ENCODE data around the gene NAGK. TPM values are rescaled to one million over a fixed set of nuclear protein-coding genes. Genes with fewer than 3 reads are reported as not detected.

The NAGK gene
- total RNA-seq, 1 donor from 2014 or later, result 208 TPM

DNA sequence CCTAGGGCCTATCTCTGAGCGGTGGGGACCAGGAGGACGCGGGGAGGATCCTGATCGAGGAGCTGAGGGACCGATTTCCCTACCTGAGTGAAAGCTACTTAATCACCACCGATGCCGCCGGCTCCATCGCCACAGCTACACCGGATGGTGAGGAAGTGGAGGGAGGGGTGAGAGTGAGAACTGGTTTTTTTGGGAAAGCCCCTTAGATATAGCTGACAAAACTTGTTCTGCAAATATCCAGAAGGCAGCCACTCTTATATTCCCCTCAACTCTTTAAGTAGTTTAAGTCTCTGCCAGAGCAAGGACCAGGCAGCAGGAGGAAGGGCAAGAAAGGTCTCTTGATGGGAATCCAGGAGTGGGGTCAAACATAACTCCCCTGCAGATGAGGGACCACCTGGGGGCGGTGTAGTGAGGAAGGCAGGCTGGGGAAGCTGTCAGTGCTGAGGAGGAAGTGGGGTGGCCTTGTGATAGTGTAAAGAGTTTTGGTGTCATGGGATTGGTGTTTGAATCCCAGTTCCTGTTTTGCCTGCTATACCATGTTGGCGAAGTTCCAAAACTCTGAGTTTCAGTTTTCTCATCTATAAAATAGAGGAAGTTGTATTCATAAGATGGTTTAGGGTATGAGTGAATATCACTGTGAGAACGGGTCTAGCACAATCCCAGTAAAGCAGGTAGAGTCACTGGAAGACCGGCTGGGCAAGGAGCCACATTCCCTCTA is 3.4 kb downstream of the NAGK start:
- intact Hi-C loops (cut with micrococcal nuclease), result loop anchor here (1.0 kb wide), 2 partner anchors 23 to 58 kb away; partner anchors contain the start of genes MCEE and MPHOSPH10
- ChIA-PET POLR2A (interaction anchor here (1.0 to 7.5 kb wide), 15 partner anchors 9 to 1999 kb away, joined by 3 to 170 read pairs (median 4); partner anchors contain the start of genes MCEE, MPHOSPH10, PAIP2B and SFXN5), CTCF (interaction anchor here (1.6 to 4.0 kb wide), 5 partner anchors 22 to 259 kb away, joined by 4 to 26 read pairs (median 15); partner anchors contain the start of genes MCEE, MPHOSPH10 and ZNF638)
- TF ChIP-seq, protein P1, sequence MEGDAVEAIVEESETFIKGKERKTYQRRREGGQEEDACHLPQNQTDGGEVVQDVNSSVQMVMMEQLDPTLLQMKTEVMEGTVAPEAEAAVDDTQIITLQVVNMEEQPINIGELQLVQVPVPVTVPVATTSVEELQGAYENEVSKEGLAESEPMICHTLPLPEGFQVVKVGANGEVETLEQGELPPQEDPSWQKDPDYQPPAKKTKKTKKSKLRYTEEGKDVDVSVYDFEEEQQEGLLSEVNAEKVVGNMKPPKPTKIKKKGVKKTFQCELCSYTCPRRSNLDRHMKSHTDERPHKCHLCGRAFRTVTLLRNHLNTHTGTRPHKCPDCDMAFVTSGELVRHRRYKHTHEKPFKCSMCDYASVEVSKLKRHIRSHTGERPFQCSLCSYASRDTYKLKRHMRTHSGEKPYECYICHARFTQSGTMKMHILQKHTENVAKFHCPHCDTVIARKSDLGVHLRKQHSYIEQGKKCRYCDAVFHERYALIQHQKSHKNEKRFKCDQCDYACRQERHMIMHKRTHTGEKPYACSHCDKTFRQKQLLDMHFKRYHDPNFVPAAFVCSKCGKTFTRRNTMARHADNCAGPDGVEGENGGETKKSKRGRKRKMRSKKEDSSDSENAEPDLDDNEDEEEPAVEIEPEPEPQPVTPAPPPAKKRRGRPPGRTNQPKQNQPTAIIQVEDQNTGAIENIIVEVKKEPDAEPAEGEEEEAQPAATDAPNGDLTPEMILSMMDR (IDR thresholded peaks at IDR 0.05), result no peak
- Mint-ChIP-seq H3K36me3 (ENCODE audit: low read depth) (peaks cover 71% of the 10 kb centered on the region), H3K9me3 (no peaks in the 10 kb centered on the region), H3K4me3 (peak overlapping the region; percentile 97), H3K27me3 (no peaks in the 10 kb centered on the region), H3K4me1 (peaks cover 75% of the 10 kb centered on the region), H3K27ac (peak overlapping the region; percentile 99)
- ATAC-seq (ENCODE audit: low read depth) (peak; percentile 54), DNase-seq (peak; percentile 64)

DNA sequence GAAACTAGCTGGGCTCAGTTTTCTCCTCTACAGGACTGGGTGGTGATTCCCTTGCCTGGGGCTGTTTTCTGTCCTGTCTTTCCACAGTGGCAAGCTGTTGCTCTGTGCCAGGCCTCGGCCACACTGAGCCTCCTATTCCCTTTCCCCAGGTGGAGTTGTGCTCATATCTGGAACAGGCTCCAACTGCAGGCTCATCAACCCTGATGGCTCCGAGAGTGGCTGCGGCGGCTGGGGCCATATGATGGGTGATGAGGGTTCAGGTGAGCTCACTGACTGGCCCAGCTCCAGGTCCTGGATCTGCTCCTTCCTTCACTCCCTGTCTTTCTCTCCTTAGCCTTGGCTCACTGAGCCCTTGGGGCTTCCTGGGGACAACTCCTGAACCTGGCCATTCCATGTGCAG is 4.0 kb downstream of the NAGK start:
- ChIA-PET CTCF (interaction anchor here (1.6 to 4.0 kb wide), 4 partner anchors 23 to 259 kb away, joined by 4 to 26 read pairs (median 18); partner anchors contain the start of genes MCEE, MPHOSPH10 and ZNF638), POLR2A (interaction anchor here (1.0 to 7.5 kb wide), 12 partner anchors 8 to 1999 kb away, joined by 3 to 170 read pairs (median 4); partner anchors contain the start of genes MCEE, MPHOSPH10, SFXN5 and SNRPG)
- no peak for DNase-seq
- TF ChIP-seq, protein P1 (IDR thresholded peaks at IDR 0.05), result no peak
- H3K27ac Mint-ChIP-seq, result peak overlapping the region; percentile 99
- H3K27me3 Mint-ChIP-seq, result no peaks in the 10 kb centered on the region
- H3K4me1 Mint-ChIP-seq, result peaks cover 70% of the 10 kb centered on the region
- intact Hi-C loops (cut with micrococcal nuclease), result loop anchor here (1.0 kb wide), 2 partner anchors 23 to 58 kb away; partner anchors contain the start of genes MCEE and MPHOSPH10
- peaks cover 78% of the 10 kb centered on the region for H3K36me3 Mint-ChIP-seq (ENCODE audit: low read depth)
- ATAC-seq (ENCODE audit: low read depth), result no peak
- no peaks in the 10 kb centered on the region for H3K9me3 Mint-ChIP-seq
- peak overlapping the region; percentile 97 for H3K4me3 Mint-ChIP-seq

DNA sequence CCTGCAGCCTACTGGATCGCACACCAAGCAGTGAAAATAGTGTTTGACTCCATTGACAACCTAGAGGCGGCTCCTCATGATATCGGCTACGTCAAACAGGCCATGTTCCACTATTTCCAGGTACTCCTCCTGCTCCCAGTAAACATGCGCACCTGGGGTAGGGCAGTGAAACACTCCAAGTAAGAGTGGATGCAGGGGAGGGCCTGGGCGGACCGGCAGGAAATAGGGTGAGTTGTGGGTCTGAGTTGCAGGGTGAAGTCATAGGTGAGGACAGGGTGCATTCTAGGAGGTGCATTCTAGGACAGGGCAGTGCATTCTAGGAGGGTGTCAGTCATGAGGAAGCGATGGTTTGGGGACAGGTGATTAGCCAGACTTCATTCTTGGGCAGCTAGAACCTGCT is 5.0 kb downstream of the NAGK start:
- ATAC-seq (ENCODE audit: low read depth) (no peak), DNase-seq (no peak)
- ChIA-PET CTCF (interaction anchor here (4.0 kb wide), 1 partner anchor 28 kb away, joined by 22 read pairs; no protein-coding TSS in a partner anchor), POLR2A (no interaction called here)
- Mint-ChIP-seq H3K9me3 (no peaks in the 10 kb centered on the region), H3K4me3 (no peak overlapping the region), H3K27ac (peak overlapping the region; percentile 99), H3K27me3 (no peaks in the 10 kb centered on the region), H3K36me3 (ENCODE audit: low read depth) (peaks cover 80% of the 10 kb centered on the region), H3K4me1 (peaks cover 60% of the 10 kb centered on the region)
- TF ChIP-seq, protein P1 (IDR thresholded peaks at IDR 0.05), result no peak
- intact Hi-C loops (cut with micrococcal nuclease), result no loop called here

DNA sequence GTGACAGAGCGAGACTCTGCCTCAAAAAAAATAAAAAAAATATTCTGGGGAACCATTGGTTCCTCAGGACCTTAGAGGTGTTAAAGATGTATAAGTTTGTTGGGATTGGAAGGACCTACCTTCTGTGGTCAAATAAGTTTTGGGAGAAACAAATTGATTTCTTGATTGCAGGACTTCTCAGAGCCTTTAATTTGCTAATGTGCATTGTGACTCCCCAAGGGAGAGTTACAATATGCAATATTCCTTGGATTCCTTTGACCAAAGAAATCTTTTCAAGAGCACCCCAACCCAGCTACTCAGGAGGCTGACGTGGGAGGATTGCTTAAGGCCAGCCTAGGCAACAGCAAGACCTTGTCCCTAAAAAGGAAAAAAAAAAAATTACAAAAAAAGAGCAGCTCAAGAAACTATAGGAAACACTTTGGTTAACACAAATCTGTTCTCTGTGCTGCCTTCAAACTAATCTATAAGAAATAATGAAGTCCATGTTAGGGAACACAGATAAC is 6.5 kb downstream of the NAGK start:
- TF ChIP-seq, protein P1 (IDR thresholded peaks at IDR 0.05), result no peak
- ChIA-PET POLR2A (interaction anchor here (0.5 to 1.3 kb wide), 2 partner anchors 55 to 257 kb away, joined by 3 read pairs; partner anchors contain the start of genes MCEE, MPHOSPH10 and ZNF638), CTCF (interaction anchor here (0.7 kb wide), 2 partner anchors 113 to 310 kb away, joined by 3 to 4 read pairs; no protein-coding TSS in a partner anchor)
- ATAC-seq (ENCODE audit: low read depth), result no peak
- H3K9me3 Mint-ChIP-seq, result no peaks in the 10 kb centered on the region
- H3K4me3 Mint-ChIP-seq, result no peak overlapping the region
- intact Hi-C loops (cut with micrococcal nuclease), result no loop called here
- H3K4me1 Mint-ChIP-seq, result peaks cover 46% of the 10 kb centered on the region
- H3K36me3 Mint-ChIP-seq (ENCODE audit: low read depth), result peaks cover 84% of the 10 kb centered on the region
- no peak for DNase-seq
- H3K27me3 Mint-ChIP-seq, result no peaks in the 10 kb centered on the region
- H3K27ac Mint-ChIP-seq, result no peak overlapping the region

DNA sequence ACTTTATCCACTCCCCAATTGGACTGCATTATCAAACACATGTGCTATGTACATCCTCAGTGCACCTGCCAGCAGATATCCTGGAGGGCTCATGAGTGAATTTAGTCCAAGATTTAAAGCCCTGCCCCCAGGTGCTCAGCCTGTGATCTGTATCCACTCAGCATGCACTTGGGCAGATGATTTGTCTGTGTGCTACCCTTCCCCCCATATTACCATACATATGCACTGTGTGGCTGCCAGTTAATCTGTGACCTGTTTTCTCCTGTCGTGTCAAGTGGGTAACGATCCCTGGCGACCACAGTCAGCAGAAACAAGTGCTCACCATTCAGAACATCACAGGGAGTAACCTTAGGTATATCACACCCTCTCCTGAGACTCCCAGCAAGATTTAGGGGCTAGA is 10.2 kb downstream of the NAGK start:
- Mint-ChIP-seq H3K4me1 (peaks cover 16% of the 10 kb centered on the region), H3K36me3 (ENCODE audit: low read depth) (peaks cover 58% of the 10 kb centered on the region), H3K4me3 (no peak overlapping the region), H3K9me3 (no peaks in the 10 kb centered on the region), H3K27me3 (no peaks in the 10 kb centered on the region), H3K27ac (peak overlapping the region; percentile 35)
- ChIA-PET POLR2A (interaction anchor here (2.3 kb wide), 1 partner anchor 11 kb away, joined by 8 read pairs; the partner anchor contains the start of gene NAGK), CTCF (no interaction called here)
- intact Hi-C loops (cut with micrococcal nuclease), result no loop called here
- TF ChIP-seq, protein P1 (IDR thresholded peaks at IDR 0.05), result no peak
- DNase-seq, result no peak
- ATAC-seq (ENCODE audit: low read depth), result no peak

Data from activated B cell treated with CpG ODN at 0.5 μM for 24 hours (primary cell).